Upper lobe of left lung (tissue), 4 donors: ENCODE results near the gene PRKCSH.
"Not testable (repeated sequence)": the region's sequence is repeated elsewhere in the genome, so short reads cannot be mapped to it uniquely, and the experiment has no call there.

Experiments used
- EP300 ChIP-seq, 4 donors: sonication (generic); formaldehyde crosslinking; IDR thresholded peaks; one replicate each; pipeline ENCODE4 v1.5.1; 2017; ENCODE audit warnings: antibody characterized with exemption in 4 of 4, control low read depth in 2 of 4
- POLR2A ChIP-seq, 4 donors: fragments of 450-650 bp; IDR thresholded peaks; one replicate each; pipeline ENCODE4 v1.5.1; 2016 to 2017; ENCODE audit warnings: antibody characterized with exemption in 4 of 4, mild to moderate bottlenecking in 2 of 4
- TF ChIP-seq, protein P1 (sequence below), 6 experiments: fragments of 450-650 bp in 4 of 6; fragments of 200-600 bp in 2 of 6; sonication (generic) in 2 of 6; IDR thresholded peaks; one replicate each; pipeline ENCODE4 v1.5.1; 2016 to 2019; ENCODE audit warnings: antibody characterized with exemption in 6 of 6

DNA sequence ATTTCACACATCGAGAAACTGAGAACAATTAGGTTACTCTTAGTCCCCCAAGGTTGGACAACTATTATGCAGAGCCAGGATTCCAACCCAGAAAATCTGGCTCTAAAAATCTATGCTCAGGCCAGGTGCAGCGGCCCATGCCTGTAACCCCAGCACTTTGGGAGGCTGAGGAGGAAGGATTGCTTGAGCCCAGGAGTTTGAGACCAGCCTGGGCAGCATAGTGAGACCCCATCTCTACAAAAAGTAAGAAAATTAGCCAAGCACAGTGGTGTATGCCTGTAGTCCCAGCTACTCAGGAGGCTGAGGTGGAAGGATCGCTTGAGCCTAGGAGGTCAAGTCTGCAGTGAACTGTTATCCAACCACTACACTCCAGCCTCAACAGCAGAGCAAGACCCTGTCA lies 1.9 kb upstream of the PRKCSH start:
- TF ChIP-seq, protein P1, sequence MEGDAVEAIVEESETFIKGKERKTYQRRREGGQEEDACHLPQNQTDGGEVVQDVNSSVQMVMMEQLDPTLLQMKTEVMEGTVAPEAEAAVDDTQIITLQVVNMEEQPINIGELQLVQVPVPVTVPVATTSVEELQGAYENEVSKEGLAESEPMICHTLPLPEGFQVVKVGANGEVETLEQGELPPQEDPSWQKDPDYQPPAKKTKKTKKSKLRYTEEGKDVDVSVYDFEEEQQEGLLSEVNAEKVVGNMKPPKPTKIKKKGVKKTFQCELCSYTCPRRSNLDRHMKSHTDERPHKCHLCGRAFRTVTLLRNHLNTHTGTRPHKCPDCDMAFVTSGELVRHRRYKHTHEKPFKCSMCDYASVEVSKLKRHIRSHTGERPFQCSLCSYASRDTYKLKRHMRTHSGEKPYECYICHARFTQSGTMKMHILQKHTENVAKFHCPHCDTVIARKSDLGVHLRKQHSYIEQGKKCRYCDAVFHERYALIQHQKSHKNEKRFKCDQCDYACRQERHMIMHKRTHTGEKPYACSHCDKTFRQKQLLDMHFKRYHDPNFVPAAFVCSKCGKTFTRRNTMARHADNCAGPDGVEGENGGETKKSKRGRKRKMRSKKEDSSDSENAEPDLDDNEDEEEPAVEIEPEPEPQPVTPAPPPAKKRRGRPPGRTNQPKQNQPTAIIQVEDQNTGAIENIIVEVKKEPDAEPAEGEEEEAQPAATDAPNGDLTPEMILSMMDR (IDR thresholded peaks at IDR 0.05): not testable (repeated sequence)
- not testable (repeated sequence) for TF ChIP-seq POLR2A, EP300 (IDR thresholded peaks at IDR 0.05)
